HG02885 (cell line): ENCODE data around the gene ANKRD39.

Source experiments
- ATAC-seq: cut with Tn5 transposase; IDR thresholded peaks from one replicate; pipeline ENCODE4 v1.9.1; 2021; ENCODE audit warnings: mild to moderate bottlenecking; ENCODE audit not compliant: unreplicated experiment, poor library complexity

Gene ANKRD39

GRCh38 chr2:96860065-96861029 lies 2.5 kb upstream of the ANKRD39 start:
- no peak for ATAC-seq

DNA sequence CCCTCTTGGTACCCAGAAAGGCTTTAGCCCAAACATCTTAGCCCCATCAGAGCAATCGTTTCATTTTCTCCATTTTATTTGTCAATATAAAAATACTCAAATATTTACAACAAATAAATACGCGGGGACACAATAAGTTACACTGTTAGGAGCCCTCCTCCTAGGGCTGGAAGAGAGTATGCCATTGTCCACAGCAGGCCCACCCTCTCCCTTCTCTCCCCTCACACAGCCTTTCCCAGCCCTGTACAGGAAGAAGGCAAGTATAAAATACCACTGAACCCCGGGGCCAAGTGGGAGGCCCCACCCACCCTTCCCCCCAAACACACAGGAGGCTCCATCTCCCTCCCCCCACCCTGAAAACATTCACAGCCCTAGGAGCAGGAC lies 1.9 kb upstream of the ANKRD39 start:
- no peak for ATAC-seq

- no peak for ATAC-seq
Measured at GRCh38 chr2:96859099-96859649, 1.4 kb upstream of the ANKRD39 start.

DNA sequence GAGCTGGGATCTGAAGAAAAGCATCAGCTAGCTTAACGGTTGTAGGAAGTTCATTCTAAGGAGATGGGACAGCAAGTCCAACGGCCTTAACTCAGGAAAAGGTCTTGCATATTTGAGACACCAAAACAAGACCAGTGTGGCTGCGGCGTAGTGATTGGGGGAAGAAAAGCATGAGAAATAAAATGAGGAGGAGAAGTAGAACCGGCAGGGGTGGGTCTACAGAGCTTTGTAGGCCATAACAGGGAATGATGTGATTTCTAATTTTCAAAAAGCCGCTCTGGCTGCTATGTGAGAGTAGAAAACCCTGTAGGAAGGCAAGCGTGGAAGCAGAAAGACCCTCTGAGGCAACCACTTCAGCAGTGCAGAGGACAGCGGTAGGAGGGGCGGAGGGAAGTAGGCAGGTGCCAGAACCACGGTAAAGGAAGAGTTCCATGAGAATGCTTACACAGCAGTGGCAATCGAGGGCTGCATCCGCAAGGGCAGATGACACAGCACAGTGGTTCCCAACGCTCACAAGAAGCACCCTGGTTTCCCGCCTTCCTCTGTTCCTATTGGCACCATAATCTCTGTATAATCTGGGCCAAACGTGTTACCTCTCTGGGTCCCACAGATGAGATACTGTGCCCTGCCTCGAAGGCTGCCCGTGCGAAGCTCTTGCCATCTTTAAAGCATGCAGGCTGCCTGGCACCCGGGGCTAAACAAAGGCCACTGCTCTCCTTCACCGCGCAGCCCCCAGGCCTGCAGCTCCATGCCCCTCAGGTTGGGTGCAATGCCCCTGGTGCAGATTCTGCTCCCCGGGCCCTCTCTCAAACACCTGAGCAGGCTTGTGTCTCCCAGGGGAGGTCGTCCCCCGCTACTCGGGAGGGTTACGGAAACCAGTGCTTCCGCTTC lies 795 bp downstream of the ANKRD39 start:
- no peak for ATAC-seq

- no peak for ATAC-seq
Measured at GRCh38 chr2:96853321-96853720, 4.5 kb downstream of the ANKRD39 start.

GRCh38 chr2:96852667-96853066 lies 5.1 kb downstream of the ANKRD39 start:
- ATAC-seq, result no peak

GRCh38 chr2:96848264-96848663 lies 9.6 kb downstream of the ANKRD39 start:
- no peak for ATAC-seq

DNA sequence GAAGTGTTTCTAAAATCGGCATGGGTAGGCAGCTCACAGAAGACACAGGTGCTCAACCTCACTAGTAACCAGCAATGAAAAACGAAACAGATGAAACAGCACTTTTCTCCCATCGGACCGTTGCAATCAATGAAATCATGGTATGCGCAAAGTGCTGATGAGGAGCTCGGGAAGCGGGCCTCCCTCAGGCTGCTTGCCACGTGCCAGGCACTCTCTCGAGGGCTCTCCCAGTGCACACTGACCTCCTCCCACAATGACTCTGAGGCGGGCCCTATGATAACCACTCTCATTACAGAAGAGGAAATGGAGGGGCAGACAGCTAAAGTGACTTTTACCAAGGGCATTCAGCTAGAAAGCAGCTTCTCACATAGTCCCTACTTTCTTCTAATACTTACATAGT lies 10.2 kb downstream of the ANKRD39 start:
- ATAC-seq, result no peak

DNA sequence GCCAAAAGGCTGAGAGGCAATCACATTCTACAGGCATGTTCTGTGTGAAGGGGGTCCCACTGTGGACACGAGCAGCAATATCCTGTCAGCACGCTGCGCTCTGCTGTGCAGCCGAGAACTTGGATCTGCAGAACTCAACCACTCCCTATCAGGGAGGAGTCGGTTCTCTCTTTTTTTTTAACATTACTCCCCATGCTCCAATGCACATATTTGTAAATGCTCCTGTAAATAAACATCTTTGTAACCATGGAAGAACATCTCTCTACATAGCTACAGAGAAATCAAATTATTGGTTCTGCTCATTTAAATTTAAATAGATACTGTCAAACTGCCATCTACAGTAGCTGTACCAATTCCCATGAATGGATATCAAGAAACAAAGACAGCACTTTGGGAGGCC lies 11.0 kb downstream of the ANKRD39 start:
- ATAC-seq, result no peak

GRCh38 chr2:96844405-96844808 lies 13.4 kb downstream of the ANKRD39 start:
- no peak for ATAC-seq

GRCh38 chr2:96843538-96844268 lies 14.1 kb downstream of the ANKRD39 start, which contains the start of gene ANKRD23:
TSS of gene ANKRD23 (minus strand) at chr2:96844021. CDS start at chr2:96843992, 29 bp downstream.
- no peak for ATAC-seq

DNA sequence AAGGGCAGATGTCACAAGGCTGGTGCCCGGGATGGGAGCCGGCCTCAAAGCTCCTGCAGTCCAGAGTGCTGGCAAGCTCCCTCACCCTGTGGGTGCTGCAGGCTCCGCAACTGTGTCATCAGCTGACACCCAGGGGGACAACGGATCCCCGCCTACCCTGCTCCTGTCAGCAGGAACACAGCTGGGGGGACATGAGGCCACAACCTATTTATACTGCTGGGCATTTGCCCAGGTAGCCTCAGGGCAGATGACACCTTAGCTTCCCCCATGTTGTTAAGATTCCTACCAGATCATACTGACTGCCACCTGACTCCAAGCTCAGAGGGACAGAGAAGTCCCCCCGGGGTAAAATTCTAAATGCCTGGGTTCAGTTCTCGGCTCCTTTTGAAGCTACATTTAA lies 15.2 kb downstream of the ANKRD39 start:
- no peak for ATAC-seq

DNA sequence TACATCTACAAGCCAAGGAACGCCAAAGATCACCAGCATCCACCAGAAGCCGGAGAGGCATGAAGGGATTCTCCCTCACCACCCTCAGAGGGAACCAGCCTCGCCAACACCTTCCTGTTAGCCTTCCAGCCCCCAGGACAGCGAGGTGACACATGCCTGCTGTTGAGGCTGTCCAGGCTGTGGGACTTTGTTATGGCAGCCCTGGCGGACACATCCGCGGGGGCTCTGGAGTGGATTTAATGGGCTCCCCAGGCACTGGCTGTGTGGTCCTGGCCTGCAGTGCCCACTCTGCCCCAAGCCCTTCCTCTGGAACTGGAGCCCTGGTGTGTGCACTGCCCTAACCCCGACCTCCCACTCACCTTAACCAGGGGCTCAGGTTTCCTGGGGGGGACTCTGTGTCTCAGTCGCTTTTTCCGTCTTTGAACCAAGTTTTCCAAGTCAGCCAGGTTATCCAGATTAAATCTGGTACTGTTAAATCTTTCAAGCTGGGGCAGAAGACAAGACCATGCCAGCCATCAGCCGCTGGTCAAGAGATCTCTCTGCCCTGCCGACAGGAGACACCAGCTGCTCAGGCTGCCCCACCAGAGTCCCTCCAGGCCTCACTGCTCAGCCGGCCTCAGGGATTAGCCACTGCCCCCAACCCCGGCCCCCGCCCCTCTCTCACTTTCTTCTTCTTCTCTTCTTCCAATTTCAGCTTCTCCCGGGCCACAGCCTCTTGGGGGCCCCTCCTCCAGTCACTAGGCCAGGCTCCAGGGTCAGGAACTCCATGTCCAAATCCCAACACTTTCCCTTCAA lies 15.9 kb downstream of the ANKRD39 start:
- ATAC-seq, result no peak

DNA sequence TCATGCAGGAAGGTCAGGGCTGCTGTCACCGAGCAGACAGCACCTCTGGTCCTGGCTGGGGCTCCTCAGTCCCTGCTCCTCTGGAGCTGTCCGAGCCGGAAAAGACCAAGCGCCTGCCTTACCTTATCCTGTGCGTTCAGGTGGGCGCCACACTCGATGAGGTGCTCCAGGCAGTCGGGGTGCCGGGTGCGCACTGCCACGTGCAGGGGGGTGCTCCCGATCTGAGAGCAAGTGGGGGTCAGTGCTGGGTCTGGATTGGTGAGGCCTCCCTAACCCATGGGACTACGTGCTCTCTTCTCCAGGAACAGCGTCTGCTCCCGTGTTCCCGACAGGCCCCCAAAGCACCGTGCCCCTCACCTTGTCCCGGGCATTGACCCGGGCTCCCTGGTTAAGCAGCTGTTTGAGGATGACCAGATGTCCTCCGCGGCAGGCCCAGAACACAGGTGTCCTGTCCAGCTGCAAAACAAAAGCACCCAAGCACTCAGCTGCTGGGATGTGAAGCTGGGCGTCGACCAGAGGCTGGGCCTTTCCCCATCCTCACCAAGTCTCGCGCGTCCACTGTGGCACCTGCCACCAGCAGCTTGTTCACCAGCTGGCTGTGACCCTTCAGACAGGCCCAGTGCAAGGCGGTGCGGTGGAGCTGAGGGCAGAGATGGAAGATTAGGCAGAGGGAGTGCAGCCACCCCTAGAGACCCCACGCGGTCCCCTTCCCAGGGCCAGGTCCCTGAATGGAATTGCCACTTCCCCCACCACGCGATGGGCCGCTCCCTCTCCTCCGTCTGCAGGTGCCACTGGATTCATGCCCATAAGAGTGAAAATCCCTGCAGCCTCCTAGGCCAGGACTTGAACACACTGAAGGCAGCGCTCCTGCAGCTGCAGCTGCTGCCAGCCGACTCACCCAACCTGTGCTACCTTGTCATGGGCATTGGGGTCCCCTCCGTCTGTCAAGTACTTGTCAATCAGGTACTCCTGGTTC lies 17.7 kb downstream of the ANKRD39 start:
- ATAC-seq, result no peak

GRCh38 chr2:96839293-96839874 lies 18.4 kb downstream of the ANKRD39 start:
- no peak for ATAC-seq

- no peak for ATAC-seq
Measured at GRCh38 chr2:96838345-96839292, 19.2 kb downstream of the ANKRD39 start.

DNA sequence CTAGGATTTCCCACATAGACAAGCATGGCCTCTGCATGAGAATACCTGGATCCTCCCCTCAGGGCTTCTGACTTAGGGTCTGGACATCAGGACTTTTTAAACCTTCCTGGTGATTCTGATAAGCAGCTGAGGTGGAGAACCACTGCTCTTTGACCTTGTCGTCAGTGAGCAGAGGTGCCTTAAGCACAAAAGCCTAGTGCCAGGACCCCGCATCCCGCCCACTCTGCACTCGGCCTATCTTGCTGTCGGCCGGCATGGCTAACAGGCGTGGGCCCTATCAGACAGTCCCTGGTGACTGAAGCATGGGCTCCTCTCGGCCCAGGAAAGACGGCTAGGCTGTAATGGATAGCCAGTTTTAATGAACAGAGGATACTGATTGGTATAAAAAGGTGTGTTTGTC lies 20.2 kb downstream of the ANKRD39 start:
- ATAC-seq, result no peak
